Mesendoderm (in vitro differentiated cells): ENCODE measurements around the gene ATP10B.
"Not testable (repeated sequence)": the region's sequence is repeated elsewhere in the genome, so short reads cannot be mapped to it uniquely, and the experiment has no call there.

Experiments
- DNase-seq: peaks from one replicate; pipeline ENCODE4 v3.0.0; 2013
- H2AK5ac ChIP-seq: 2 replicates; pipeline ENCODE4 v1.6.1; 2013; ENCODE audit warnings: low read length, inconsistent platforms
- H2BK120ac ChIP-seq: 2 replicates; pipeline ENCODE4 v1.6.1; 2013; ENCODE audit warnings: low read depth, mild to moderate bottlenecking, low read length, moderate library complexity, mixed read lengths
- H2BK15ac ChIP-seq: replicated peaks from 2 replicates; pipeline ENCODE4 v1.6.1; 2013; ENCODE audit warnings: low read depth, mild to moderate bottlenecking, moderate library complexity
- H2BK5ac ChIP-seq: 2 replicates; pipeline ENCODE4 v1.6.1; 2013; ENCODE audit warnings: low read length, inconsistent platforms
- H3K18ac ChIP-seq: 2 replicates; pipeline ENCODE4 v1.6.1; 2013; ENCODE audit warnings: mild to moderate bottlenecking, low read length, mixed read lengths
- H3K23ac ChIP-seq: one replicate; pipeline ENCODE4 v1.6.1; 2013; ENCODE audit warnings: low read length
- H3K27ac ChIP-seq: 2 replicates; pipeline ENCODE4 v1.5.1; 2013; ENCODE audit warnings: low read depth, mild to moderate bottlenecking, inconsistent platforms, low read length, moderate library complexity
- H3K27me3 ChIP-seq: 2 replicates; pipeline ENCODE4 v1.6.1; 2013; ENCODE audit warnings: low read length, control low read depth, mild to moderate bottlenecking, inconsistent platforms; ENCODE audit not compliant: insufficient read depth, poor library complexity
- H3K36me3 ChIP-seq: 2 replicates; pipeline ENCODE4 v1.6.1; 2013; ENCODE audit warnings: low read length, inconsistent platforms; ENCODE audit not compliant: control insufficient read depth, insufficient read depth
- H3K4ac ChIP-seq: one replicate; pipeline ENCODE4 v1.6.1; 2013; ENCODE audit warnings: low read depth, mild to moderate bottlenecking, low read length, moderate library complexity
- H3K4me1 ChIP-seq: 2 replicates; pipeline ENCODE4 v1.6.1; 2013; ENCODE audit warnings: low read depth, low read length, inconsistent platforms; ENCODE audit not compliant: control insufficient read depth
- H3K4me2 ChIP-seq: 2 replicates; pipeline ENCODE4 v1.6.1; 2013; ENCODE audit warnings: low read length
- H3K4me3 ChIP-seq: 2 replicates; pipeline ENCODE4 v1.5.1; 2013; ENCODE audit warnings: mild to moderate bottlenecking, low read length
- H3K56ac ChIP-seq: one replicate; pipeline ENCODE4 v1.6.1; 2013; ENCODE audit warnings: low read length
- H3K79me1 ChIP-seq: 2 replicates; pipeline ENCODE4 v1.6.1; 2013; ENCODE audit warnings: low read length, inconsistent platforms
- H3K79me2 ChIP-seq: 2 replicates; pipeline ENCODE4 v1.6.1; 2013; ENCODE audit warnings: mild to moderate bottlenecking, low read length; ENCODE audit not compliant: control insufficient read depth, insufficient read depth
- H3K9ac ChIP-seq: 2 replicates; pipeline ENCODE4 v1.6.1; 2013; ENCODE audit warnings: low read length, inconsistent platforms
- H4K5ac ChIP-seq: one replicate; pipeline ENCODE4 v1.6.1; 2013; ENCODE audit warnings: low read length
- H4K8ac ChIP-seq: one replicate; pipeline ENCODE4 v1.6.1; 2013; ENCODE audit warnings: low read depth, mild to moderate bottlenecking, control low read depth, low read length, moderate library complexity
- WGBS: extraction: QIAGEN DNeasy Blood & Tissue Kit; methylation state at CpG from one replicate; pipeline ENCODE4 v1.1.7; 2013; ENCODE audit warnings: low lambda C conversion rate, missing lambda C conversion rate; ENCODE audit not compliant: insufficient coverage; ENCODE audit errors: extremely low coverage; 5-methylcytosine and 5-hydroxymethylcytosine counted together

The ATP10B gene

GRCh38 chr5:160727296-160727997 is 124.6 kb downstream of the ATP10B start:
- Histone ChIP-seq H3K4me3 (no peak overlapping the region), H3K4me1 (peaks cover 22% of the 10 kb centered on the region), H3K27ac (peak overlapping the region; percentile 91), H3K79me2 (no peaks in the 10 kb centered on the region), H4K8ac (peak overlapping the region; percentile 93), H3K56ac (peak overlapping the region; percentile 82), H3K18ac (peak overlapping the region; percentile 89), H4K5ac (peak overlapping the region; percentile 88), H2BK120ac (peak overlapping the region; percentile 88), H2AK5ac (peak overlapping the region; percentile 76), H3K9ac (peak overlapping the region; percentile 21), H3K4me2 (no peak overlapping the region), H3K4ac (peak overlapping the region; percentile 94), H3K27me3 (no peaks in the 10 kb centered on the region), H2BK5ac (peak overlapping the region; percentile 99), H3K23ac (peak overlapping the region; percentile 70), H3K79me1 (no peaks in the 10 kb centered on the region), H3K36me3 (no peaks in the 10 kb centered on the region), H2BK15ac (peak overlapping the region; percentile 13)
- no CpG with 5 or more reads among the region's 4 CpGs for WGBS
- DNase-seq: peak; percentile 76

- H3K27me3 ChIP-seq: no peaks in the 10 kb centered on the region
- peak overlapping the region; percentile 94 for H3K4ac ChIP-seq
- DNase-seq: peak; percentile 25
- peak overlapping the region; percentile 99 for H2BK5ac ChIP-seq
- WGBS: no CpG with 5 or more reads among the region's 2 CpGs
- no peak overlapping the region for H3K23ac ChIP-seq
- H2BK15ac ChIP-seq: no peak overlapping the region
- peak overlapping the region; percentile 89 for H3K18ac ChIP-seq
- H3K79me1 ChIP-seq: no peaks in the 10 kb centered on the region
- no peaks in the 10 kb centered on the region for H3K36me3 ChIP-seq
- H2AK5ac ChIP-seq: no peak overlapping the region
- peak overlapping the region; percentile 82 for H3K56ac ChIP-seq
- no peak overlapping the region for H3K4me3 ChIP-seq
- H2BK120ac ChIP-seq: no peak overlapping the region
- H4K5ac ChIP-seq: peak overlapping the region; percentile 88
- H3K9ac ChIP-seq: no peak overlapping the region
- H3K4me2 ChIP-seq: no peak overlapping the region
- H4K8ac ChIP-seq: peak overlapping the region; percentile 93
- H3K27ac ChIP-seq: peak overlapping the region; percentile 91
- no peaks in the 10 kb centered on the region for H3K79me2 ChIP-seq
- H3K4me1 ChIP-seq: peaks cover 22% of the 10 kb centered on the region
Observed at GRCh38 chr5:160726721-160727120, 125.3 kb downstream of the ATP10B start.

- H4K8ac ChIP-seq: no peak overlapping the region
- H3K4me3 ChIP-seq: no peak overlapping the region
- H2BK5ac ChIP-seq: no peak overlapping the region
- H3K4me2 ChIP-seq: no peak overlapping the region
- H3K27ac ChIP-seq: no peak overlapping the region
- no peaks in the 10 kb centered on the region for H3K79me1 ChIP-seq
- no CpG with 5 or more reads among the region's 3 CpGs for WGBS
- H3K56ac ChIP-seq: no peak overlapping the region
- peaks cover under 1% of the 10 kb centered on the region for H3K4me1 ChIP-seq
- no peaks in the 10 kb centered on the region for H3K27me3 ChIP-seq
- no peak overlapping the region for H3K4ac ChIP-seq
- no peak overlapping the region for H2AK5ac ChIP-seq
- no peak overlapping the region for H4K5ac ChIP-seq
- H3K9ac ChIP-seq: no peak overlapping the region
- no peak overlapping the region for H3K18ac ChIP-seq
- H2BK15ac ChIP-seq: no peak overlapping the region
- no peak overlapping the region for H3K23ac ChIP-seq
- H2BK120ac ChIP-seq: no peak overlapping the region
- no peak for DNase-seq
- no peaks in the 10 kb centered on the region for H3K36me3 ChIP-seq
- H3K79me2 ChIP-seq: no peaks in the 10 kb centered on the region
Observed at GRCh38 chr5:160720822-160721221, 131.2 kb downstream of the ATP10B start.

GRCh38 chr5:160715508-160715907 is 136.5 kb downstream of the ATP10B start:
- H3K4ac ChIP-seq, H3K18ac ChIP-seq, DNase-seq, H2AK5ac ChIP-seq, H4K8ac ChIP-seq, H2BK5ac ChIP-seq, H3K36me3 ChIP-seq, H2BK15ac ChIP-seq, H3K23ac ChIP-seq, H3K4me3 ChIP-seq, H4K5ac ChIP-seq, H3K79me2 ChIP-seq, H2BK120ac ChIP-seq, H3K9ac ChIP-seq, H3K27me3 ChIP-seq, H3K56ac ChIP-seq, H3K27ac ChIP-seq, H3K79me1 ChIP-seq, H3K4me1 ChIP-seq, H3K4me2 ChIP-seq: not testable (repeated sequence)
- no CpG with 5 or more reads among the region's 9 CpGs for WGBS

GRCh38 chr5:160703547-160704189 is 148.3 kb downstream of the ATP10B start:
- no peak overlapping the region for H3K9ac ChIP-seq
- no peak overlapping the region for H3K4me2 ChIP-seq
- DNase-seq: no peak
- H3K27me3 ChIP-seq: no peaks in the 10 kb centered on the region
- no peak overlapping the region for H2BK120ac ChIP-seq
- H3K4me3 ChIP-seq: no peak overlapping the region
- H3K18ac ChIP-seq: no peak overlapping the region
- WGBS: no CpG with 5 or more reads among the region's 5 CpGs
- H2BK5ac ChIP-seq: no peak overlapping the region
- no peak overlapping the region for H4K8ac ChIP-seq
- H3K36me3 ChIP-seq: no peaks in the 10 kb centered on the region
- H3K27ac ChIP-seq: no peak overlapping the region
- no peaks in the 10 kb centered on the region for H3K79me2 ChIP-seq
- no peaks in the 10 kb centered on the region for H3K79me1 ChIP-seq
- H3K4ac ChIP-seq: no peak overlapping the region
- no peak overlapping the region for H3K23ac ChIP-seq
- H3K4me1 ChIP-seq: no peaks in the 10 kb centered on the region
- H4K5ac ChIP-seq: no peak overlapping the region
- H2BK15ac ChIP-seq: no peak overlapping the region
- no peak overlapping the region for H3K56ac ChIP-seq
- no peak overlapping the region for H2AK5ac ChIP-seq
